Fibroblast of skin of left biceps (primary cell): ENCODE data around the gene CROT.

Experiments used
- DNase-seq, 2 experiments: peaks; one replicate each; pipeline ENCODE4 v3.0.0-alpha.2; 2013; ENCODE audit warnings: low read depth in 2 of 2

CROT gene

DNA sequence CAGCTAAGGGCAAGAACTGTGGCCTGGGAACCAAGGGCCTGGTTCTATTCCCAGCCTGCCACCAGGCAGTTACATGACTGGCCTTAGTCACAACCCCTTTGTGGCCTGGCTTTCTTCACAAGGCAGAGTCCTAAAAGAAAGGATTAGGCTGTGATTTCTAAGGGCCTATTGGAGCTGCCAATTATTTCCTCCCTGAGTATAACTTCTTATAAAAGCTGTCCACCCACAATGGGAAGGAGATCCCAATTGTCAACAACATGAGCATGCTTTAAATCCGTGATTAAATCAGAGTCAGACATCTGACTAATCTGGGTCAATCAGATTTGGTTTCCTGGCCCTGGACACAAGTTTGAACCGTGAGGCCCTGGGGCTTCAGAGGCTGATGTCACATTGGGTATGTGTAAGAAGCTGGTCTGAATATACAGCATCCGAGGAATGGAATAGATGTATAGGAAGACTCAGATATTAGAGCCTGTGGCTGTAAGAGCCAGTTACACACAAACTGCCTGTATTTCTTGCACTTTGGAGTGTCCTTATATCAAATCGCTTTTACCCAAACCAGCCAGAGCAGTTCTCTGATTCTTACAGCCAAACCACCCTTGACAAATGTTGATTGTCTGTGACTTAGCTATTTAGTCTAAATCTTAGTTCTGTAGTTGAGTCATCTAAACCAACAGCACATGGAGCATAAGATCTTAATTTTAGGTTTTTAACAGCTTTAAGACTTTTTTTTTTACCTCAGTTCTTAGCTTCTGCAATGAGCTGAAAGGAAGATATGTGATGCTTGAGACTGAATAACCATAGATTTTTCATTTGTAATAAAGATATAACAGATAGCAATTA is 68.7 kb downstream of the CROT start:
- DNase-seq, result no peak

DNA sequence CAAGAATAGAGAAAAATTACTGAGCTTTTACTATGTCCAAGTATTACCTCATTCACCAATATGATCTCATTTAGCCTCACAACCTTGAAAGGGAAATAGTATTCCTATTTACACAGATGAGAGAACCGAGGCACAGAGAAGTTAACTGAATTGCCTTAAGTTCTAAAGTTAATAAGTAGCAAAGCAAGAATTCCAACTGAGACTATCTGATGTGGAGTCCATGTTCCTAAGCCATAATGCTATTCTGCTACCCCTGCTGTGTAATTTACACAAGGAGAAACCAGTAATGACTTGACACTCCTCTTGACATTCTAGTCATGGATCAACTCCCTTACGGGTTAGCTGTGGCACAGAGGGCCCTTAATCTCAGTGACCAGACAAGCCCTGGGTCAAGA is 69.3 kb downstream of the CROT start:
- no peak for DNase-seq

DNA sequence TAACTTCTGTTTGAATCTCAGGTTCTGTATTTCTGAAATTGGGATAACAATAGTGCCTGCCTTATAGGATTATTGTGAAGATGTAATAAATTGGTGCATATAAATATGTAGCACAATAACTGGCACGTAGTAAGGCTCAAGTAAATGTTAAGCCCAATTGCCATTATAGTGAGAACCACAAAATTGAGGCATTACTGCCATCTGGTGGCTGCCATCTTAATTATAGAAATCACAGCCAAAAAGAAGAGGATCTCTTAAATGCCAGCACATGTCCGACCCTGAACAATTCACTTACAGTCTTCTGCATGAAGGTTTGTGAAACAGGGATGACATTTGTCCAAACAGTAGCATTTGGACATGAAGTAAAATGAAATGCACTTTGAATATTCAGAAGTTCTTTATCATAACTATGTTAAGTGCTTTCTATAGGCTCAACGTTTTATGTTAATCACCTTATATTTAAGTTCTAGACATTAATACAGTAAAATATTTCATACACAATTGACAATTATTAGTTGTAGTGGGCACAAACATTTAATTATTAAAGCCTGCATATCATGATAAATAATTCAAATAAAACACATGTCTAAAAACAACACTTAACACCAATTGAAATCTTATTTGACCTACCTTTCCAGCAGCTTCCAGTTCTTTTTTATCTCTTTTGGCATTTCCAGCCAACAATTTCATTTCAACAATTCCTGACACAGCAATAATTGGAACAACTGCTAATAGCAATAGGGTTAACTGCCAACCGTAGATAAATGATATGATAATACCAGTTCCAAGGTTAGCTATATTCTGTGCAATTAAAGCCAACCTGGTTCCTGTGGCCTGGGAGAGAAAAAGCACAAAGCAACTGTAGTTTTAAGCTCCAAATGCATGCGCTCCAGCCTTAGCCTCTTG is 71.5 kb downstream of the CROT start:
- DNase-seq, result no peak

DNA sequence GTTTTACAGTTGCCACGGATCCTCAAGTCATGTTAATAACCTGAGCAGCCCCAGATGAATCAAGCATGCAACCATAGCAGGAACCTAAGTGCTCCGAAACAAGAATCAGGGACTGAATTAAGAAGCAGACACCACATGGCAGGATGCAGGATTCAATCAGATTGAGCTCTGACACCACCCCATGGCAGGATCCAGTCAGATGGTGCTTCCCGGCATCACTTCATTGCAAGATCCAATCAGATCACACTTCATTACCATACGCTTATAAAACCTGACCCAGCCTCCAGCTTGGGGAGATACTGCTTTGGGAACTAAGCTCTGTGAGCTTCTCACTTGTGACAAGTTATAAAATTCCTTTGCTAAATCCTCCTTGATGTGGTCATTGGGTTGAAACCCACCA is 74.7 kb downstream of the CROT start:
- DNase-seq, result no peak

DNA sequence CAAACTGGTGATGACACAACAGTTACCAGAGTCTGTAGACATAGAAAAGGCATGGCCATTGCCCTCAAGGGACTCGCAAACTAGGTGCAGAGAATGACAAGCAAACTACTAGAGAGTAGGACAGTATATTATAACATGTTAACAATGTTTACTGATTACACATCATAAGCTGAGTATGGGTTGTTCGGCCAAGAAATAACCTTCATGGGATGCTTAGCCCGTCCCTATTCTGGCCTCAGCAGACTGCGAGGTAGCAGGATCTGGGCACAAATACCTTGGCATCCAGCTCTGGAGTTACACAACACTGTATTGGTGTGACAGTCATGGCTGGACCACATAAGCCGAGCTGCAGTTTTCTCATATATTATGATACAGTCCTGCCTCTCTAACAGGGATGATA is 78.6 kb downstream of the CROT start:
- no peak for DNase-seq

DNA sequence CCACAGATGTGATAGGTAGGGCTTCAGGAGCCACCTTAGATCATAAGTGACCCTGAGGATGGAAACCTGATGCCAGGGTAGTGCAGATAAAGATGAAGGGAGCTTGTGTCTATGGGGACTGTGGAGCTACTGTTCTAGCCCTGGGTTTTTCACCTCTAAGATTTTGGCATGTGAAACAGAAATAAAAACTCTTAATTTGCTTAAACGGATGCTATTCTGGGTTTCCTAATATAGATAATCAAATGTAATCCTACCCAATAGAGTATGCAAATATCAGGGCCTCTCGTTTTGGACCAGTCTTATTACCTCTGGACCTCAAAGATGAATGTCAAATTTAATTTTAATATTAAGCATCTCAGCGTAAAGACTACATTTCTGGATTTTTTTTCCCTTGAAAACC is 80.7 kb downstream of the CROT start:
- no peak for DNase-seq

DNA sequence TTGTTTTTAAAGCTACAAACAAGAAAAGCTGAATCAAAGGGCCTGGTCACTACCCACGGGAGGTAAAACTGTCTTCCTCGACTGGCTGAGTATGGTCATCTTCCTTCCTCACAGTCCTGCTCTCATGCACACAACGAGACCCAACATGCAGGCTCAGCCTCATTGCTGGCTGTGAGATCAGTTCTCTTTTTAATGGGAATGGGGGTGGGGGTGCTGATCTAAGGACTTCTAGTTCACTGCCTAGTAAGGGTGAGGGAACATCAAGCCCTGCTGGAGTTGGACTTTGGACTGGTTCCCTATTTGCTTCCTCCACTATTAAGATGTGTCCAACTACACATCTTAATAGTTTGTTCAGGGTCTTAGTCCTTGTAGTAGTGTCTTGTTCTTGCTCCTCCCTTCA is 81.8 kb downstream of the CROT start:
- DNase-seq, result no peak

DNA sequence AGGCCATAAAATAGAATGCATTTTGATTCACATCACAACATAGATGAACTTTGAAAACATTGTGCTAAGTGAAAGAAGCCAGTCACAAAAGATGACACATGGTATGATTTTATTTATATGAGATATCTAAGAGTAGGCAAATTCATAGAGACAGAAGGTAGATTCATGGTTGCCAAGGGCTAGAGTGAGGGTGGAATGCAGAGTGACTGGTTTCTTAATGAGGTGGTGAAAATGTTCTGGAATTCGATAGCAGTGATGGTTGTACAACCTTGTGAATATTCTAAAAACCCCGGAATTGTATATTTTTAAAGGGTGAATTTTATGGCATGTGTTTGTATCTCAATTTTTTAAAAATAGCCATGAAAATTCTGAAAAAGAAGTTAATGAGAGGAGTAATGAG is 87.1 kb downstream of the CROT start:
- DNase-seq, result no peak

DNA sequence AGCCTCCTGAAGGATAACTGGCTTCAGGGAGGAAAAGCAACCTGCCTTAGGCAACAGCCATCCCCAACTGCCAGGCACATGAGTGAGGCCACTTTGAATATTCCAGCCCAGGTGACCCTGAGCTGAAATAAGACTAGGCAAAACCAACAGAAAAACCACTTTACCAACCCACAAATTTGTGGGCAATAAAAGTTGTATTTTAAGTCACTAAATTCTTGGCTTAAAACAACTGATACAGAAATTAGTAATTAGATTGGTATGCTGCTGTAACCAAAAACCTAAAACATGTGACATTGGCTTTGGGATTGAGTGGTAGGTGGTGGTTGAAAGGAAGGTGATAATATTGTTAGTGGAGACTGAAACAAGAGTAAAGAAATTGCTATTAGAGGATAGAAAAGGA is 90.1 kb downstream of the CROT start:
- DNase-seq, result no peak

DNA sequence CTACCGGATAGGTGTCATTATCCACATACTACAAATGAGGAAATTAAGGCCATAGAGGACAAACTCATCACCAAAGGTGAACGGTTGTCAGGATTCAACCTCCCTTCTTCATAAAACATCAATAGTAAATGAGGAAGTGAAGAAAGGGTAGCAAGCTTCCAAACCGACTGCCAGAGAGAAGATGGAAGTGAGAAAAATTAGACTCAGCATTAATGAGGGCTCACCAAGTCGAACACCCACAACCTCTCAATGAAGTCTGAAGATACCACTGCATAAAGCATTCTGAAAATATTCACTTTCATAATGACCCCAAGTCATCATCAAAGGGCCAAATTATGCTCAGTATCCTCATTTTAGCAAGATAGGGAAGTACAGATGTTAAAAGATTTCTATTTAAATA is 100.4 kb downstream of the CROT start:
- DNase-seq, result no peak

DNA sequence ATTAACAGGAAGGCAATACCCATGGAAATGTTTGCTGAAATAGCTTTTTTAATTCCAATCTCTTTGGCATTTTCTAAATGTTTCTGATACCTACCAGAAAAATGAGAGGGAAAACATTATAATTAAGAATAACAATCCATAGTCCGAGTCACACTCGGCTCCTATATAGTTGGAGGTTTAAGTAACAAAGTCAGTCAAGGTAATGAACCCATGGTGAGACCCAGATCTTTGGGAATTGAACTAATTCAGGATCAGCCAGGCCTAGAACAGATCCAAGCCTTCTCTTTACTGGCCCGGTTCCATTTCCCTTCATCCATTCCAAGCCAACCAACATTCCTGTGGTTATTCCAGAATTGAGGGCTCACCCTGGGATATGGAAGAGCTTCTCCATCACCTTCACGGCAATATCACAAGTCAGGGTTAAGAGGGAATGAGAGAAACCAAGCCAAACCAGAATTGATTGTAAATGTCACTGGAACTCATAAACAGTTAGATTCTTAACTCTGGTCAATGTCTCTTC is 101.7 kb downstream of the CROT start:
- peak; percentile 8 to 15 for DNase-seq

DNA sequence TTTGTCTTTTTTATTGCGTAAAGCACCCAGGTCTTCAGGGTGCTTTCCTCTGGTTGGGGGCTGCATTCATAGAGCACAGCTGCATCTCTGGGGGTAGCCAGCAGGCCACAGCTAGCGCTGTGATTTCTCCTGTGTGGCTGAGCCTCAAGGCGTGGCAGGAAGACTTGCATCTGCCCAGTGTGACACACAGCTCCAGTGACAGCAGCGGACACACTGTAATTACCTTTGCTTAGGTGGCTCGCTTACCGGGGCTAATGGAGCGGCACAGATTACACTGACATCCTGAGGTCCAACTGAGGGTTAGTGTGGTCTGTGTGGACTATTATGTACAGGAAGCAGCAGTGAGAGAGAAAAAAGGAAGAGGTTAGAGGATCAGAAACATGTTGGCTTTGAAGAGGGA is 102.9 kb downstream of the CROT start:
- DNase-seq, result no peak
